ENCODE measurements around the gene ELMO1. TPM values are rescaled to one million over a fixed set of nuclear protein-coding genes. Genes with fewer than 3 reads are reported as not detected.

Gene ELMO1
- total and polyA plus RNA-seq, 2 experiments from 2014 or later, result 19.7 to 28.7 TPM

GRCh38 chr7:37234334-37234733 lies 214.3 kb downstream of the ELMO1 start:
- Histone ChIP-seq H3K27me3 (no peaks in the 10 kb centered on the region), H3K4me1 (ENCODE audit: insufficient read depth) (no peaks in the 10 kb centered on the region), H3K36me3 (replicated peaks; ENCODE audit: insufficient read depth, low read depth) (no peaks in the 10 kb centered on the region), H3K9me2 (replicated peaks; ENCODE audit: insufficient read depth) (no peaks in the 10 kb centered on the region), H2AFZ (no peak overlapping the region), H4K20me1 (ENCODE audit: insufficient read depth, poor library complexity, severe bottlenecking) (no peaks in the 10 kb centered on the region), H3K27ac (no peak overlapping the region), H3K9me3 (ENCODE audit: low read depth) (no peaks in the 10 kb centered on the region), H3K4me3 (no peak overlapping the region), H3K4me2 (no peak overlapping the region), H3K79me2 (no peaks in the 10 kb centered on the region)
- 52% methylated on average over 3 of the region's 3 CpGs for WGBS (ENCODE audit: low lambda C conversion rate, missing lambda C conversion rate)
- no peak for DNase-seq (ENCODE audit: low spot score)
- no peak for TF ChIP-seq EZH2 (IDR thresholded peaks at IDR 0.05; ENCODE audit: borderline replicate concordance)
- no peak for TF ChIP-seq CTCF (IDR thresholded peaks at IDR 0.05; ENCODE audit: poor library complexity)
- TF ChIP-seq EZH2phosphoT487 (IDR thresholded peaks at IDR 0.05; ENCODE audit: low read depth, severe bottlenecking, unreplicated experiment), result no peak

- Histone ChIP-seq H3K9me3 (ENCODE audit: low read depth) (no peaks in the 10 kb centered on the region), H3K4me3 (no peak overlapping the region), H3K9me2 (replicated peaks; ENCODE audit: insufficient read depth) (no peaks in the 10 kb centered on the region), H3K27ac (no peak overlapping the region), H3K4me2 (no peak overlapping the region), H4K20me1 (ENCODE audit: insufficient read depth, poor library complexity, severe bottlenecking) (no peaks in the 10 kb centered on the region), H3K36me3 (replicated peaks; ENCODE audit: insufficient read depth, low read depth) (no peaks in the 10 kb centered on the region), H3K79me2 (no peaks in the 10 kb centered on the region), H3K4me1 (ENCODE audit: insufficient read depth) (no peaks in the 10 kb centered on the region), H2AFZ (no peak overlapping the region), H3K27me3 (no peaks in the 10 kb centered on the region)
- DNase-seq (ENCODE audit: low spot score), result no peak
- 97% methylated on average over 6 of the region's 6 CpGs for WGBS (ENCODE audit: low lambda C conversion rate, missing lambda C conversion rate)
- TF ChIP-seq EZH2 (IDR thresholded peaks at IDR 0.05; ENCODE audit: borderline replicate concordance) (no peak), CTCF (IDR thresholded peaks at IDR 0.05; ENCODE audit: poor library complexity) (no peak), EZH2phosphoT487 (IDR thresholded peaks at IDR 0.05; ENCODE audit: low read depth, severe bottlenecking, unreplicated experiment) (no peak)
These were observed 217.1 kb downstream of the ELMO1 start for GRCh38 chr7:37231613-37232012.

GRCh38 chr7:37230221-37230620 lies 218.4 kb downstream of the ELMO1 start:
- Histone ChIP-seq H3K4me2 (no peak overlapping the region), H3K9me3 (ENCODE audit: low read depth) (no peaks in the 10 kb centered on the region), H3K36me3 (replicated peaks; ENCODE audit: insufficient read depth, low read depth) (no peaks in the 10 kb centered on the region), H2AFZ (no peak overlapping the region), H3K4me3 (no peak overlapping the region), H3K27ac (no peak overlapping the region), H4K20me1 (ENCODE audit: insufficient read depth, poor library complexity, severe bottlenecking) (no peaks in the 10 kb centered on the region), H3K79me2 (no peaks in the 10 kb centered on the region), H3K9me2 (replicated peaks; ENCODE audit: insufficient read depth) (no peaks in the 10 kb centered on the region), H3K27me3 (no peaks in the 10 kb centered on the region), H3K4me1 (ENCODE audit: insufficient read depth) (no peaks in the 10 kb centered on the region)
- WGBS (ENCODE audit: low lambda C conversion rate, missing lambda C conversion rate), result 88% methylated on average over 4 of the region's 4 CpGs
- no peak for TF ChIP-seq CTCF (IDR thresholded peaks at IDR 0.05; ENCODE audit: poor library complexity)
- no peak for TF ChIP-seq EZH2phosphoT487 (IDR thresholded peaks at IDR 0.05; ENCODE audit: low read depth, severe bottlenecking, unreplicated experiment)
- TF ChIP-seq EZH2 (IDR thresholded peaks at IDR 0.05; ENCODE audit: borderline replicate concordance), result no peak
- no peak for DNase-seq (ENCODE audit: low spot score)

- Histone ChIP-seq H3K27ac (no peak overlapping the region), H3K9me3 (ENCODE audit: low read depth) (no peaks in the 10 kb centered on the region), H3K27me3 (no peaks in the 10 kb centered on the region), H3K4me3 (no peak overlapping the region), H3K9me2 (replicated peaks; ENCODE audit: insufficient read depth) (no peaks in the 10 kb centered on the region), H3K4me2 (no peak overlapping the region), H3K36me3 (replicated peaks; ENCODE audit: insufficient read depth, low read depth) (no peaks in the 10 kb centered on the region), H3K79me2 (no peaks in the 10 kb centered on the region), H3K4me1 (ENCODE audit: insufficient read depth) (no peaks in the 10 kb centered on the region), H2AFZ (no peak overlapping the region), H4K20me1 (ENCODE audit: insufficient read depth, poor library complexity, severe bottlenecking) (no peaks in the 10 kb centered on the region)
- 41% methylated on average over 1 of the region's 1 CpG for WGBS (ENCODE audit: low lambda C conversion rate, missing lambda C conversion rate)
- TF ChIP-seq CTCF (IDR thresholded peaks at IDR 0.05; ENCODE audit: poor library complexity) (no peak), EZH2phosphoT487 (IDR thresholded peaks at IDR 0.05; ENCODE audit: low read depth, severe bottlenecking, unreplicated experiment) (no peak), EZH2 (IDR thresholded peaks at IDR 0.05; ENCODE audit: borderline replicate concordance) (no peak)
- DNase-seq (ENCODE audit: low spot score), result no peak
These were observed 219.3 kb downstream of the ELMO1 start for GRCh38 chr7:37229381-37229780.

Measured in hepatocyte (in vitro differentiated cells).